Natural killer cell treated with Interleukin-12 subunit alpha and Interleukin-12 subunit beta and Interleukin-15 and Interleukin-18, amount 100 ng/mL, for 72 hours (primary cell): ENCODE measurements around the gene CCAR1. TPM values are rescaled to one million over a fixed set of nuclear protein-coding genes. Genes with fewer than 3 reads are reported as not detected.
"Not testable (repeated sequence)": the region's sequence is repeated elsewhere in the genome, so short reads cannot be mapped to it uniquely, and the experiment has no call there.

ENCODE experiments used
- ATAC-seq, 2 donors: fragments of 150-1000 bp; cut with Tn5 transposase in 1 of 2; sonication (Bioruptor Pico), chemical (Tn5 transposase) in 1 of 2; 2 replicates each; pipeline ENCODE4 v1.10.0; 2021
- DNase-seq: peaks from one replicate; pipeline ENCODE4 v3.0.0; 2022; ENCODE audit warnings: low spot score
- H3K27ac Mint-ChIP-seq, 2 donors: 1 replicate in 1 of 2; 2 replicates in 1 of 2; pipeline ENCODE4 v1.8.0; 2022; ENCODE audit warnings: mixed read lengths in 2 of 2, mild to moderate bottlenecking in 1 of 2, moderate library complexity in 1 of 2
- H3K27me3 Mint-ChIP-seq, 2 donors: 1 replicate in 1 of 2; 2 replicates in 1 of 2; pipeline ENCODE4 v1.8.0; 2022; ENCODE audit warnings: mixed read lengths in 2 of 2
- H3K36me3 Mint-ChIP-seq: one replicate; pipeline ENCODE4 v1.8.0; 2022; ENCODE audit warnings: mixed read lengths
- H3K4me1 Mint-ChIP-seq, 2 donors: 1 replicate in 1 of 2; 2 replicates in 1 of 2; pipeline ENCODE4 v1.8.0; 2022; ENCODE audit warnings: low read depth in 2 of 2, mixed read lengths in 2 of 2, mild to moderate bottlenecking in 1 of 2
- H3K4me3 Mint-ChIP-seq: one replicate; pipeline ENCODE4 v1.8.0; 2022; ENCODE audit warnings: mixed read lengths
- H3K9me3 Mint-ChIP-seq: 2 replicates; pipeline ENCODE4 v1.8.0; 2022; ENCODE audit warnings: mixed read lengths
- total RNA-seq, 2 donors: library from RNA; stranded (reverse); gene quantifications; one replicate each; pipeline ENCODE4 v1.2.3, GENCODE V29; 2022

The CCAR1 gene, protein sequence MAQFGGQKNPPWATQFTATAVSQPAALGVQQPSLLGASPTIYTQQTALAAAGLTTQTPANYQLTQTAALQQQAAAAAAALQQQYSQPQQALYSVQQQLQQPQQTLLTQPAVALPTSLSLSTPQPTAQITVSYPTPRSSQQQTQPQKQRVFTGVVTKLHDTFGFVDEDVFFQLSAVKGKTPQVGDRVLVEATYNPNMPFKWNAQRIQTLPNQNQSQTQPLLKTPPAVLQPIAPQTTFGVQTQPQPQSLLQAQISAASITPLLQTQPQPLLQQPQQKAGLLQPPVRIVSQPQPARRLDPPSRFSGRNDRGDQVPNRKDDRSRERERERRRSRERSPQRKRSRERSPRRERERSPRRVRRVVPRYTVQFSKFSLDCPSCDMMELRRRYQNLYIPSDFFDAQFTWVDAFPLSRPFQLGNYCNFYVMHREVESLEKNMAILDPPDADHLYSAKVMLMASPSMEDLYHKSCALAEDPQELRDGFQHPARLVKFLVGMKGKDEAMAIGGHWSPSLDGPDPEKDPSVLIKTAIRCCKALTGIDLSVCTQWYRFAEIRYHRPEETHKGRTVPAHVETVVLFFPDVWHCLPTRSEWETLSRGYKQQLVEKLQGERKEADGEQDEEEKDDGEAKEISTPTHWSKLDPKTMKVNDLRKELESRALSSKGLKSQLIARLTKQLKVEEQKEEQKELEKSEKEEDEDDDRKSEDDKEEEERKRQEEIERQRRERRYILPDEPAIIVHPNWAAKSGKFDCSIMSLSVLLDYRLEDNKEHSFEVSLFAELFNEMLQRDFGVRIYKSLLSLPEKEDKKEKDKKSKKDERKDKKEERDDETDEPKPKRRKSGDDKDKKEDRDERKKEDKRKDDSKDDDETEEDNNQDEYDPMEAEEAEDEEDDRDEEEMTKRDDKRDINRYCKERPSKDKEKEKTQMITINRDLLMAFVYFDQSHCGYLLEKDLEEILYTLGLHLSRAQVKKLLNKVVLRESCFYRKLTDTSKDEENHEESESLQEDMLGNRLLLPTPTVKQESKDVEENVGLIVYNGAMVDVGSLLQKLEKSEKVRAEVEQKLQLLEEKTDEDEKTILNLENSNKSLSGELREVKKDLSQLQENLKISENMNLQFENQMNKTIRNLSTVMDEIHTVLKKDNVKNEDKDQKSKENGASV
- 100 to 1,000 TPM in 1 of 2 donors, 10 to 100 TPM in 1; 81.8 to 155 TPM for total RNA-seq

DNA sequence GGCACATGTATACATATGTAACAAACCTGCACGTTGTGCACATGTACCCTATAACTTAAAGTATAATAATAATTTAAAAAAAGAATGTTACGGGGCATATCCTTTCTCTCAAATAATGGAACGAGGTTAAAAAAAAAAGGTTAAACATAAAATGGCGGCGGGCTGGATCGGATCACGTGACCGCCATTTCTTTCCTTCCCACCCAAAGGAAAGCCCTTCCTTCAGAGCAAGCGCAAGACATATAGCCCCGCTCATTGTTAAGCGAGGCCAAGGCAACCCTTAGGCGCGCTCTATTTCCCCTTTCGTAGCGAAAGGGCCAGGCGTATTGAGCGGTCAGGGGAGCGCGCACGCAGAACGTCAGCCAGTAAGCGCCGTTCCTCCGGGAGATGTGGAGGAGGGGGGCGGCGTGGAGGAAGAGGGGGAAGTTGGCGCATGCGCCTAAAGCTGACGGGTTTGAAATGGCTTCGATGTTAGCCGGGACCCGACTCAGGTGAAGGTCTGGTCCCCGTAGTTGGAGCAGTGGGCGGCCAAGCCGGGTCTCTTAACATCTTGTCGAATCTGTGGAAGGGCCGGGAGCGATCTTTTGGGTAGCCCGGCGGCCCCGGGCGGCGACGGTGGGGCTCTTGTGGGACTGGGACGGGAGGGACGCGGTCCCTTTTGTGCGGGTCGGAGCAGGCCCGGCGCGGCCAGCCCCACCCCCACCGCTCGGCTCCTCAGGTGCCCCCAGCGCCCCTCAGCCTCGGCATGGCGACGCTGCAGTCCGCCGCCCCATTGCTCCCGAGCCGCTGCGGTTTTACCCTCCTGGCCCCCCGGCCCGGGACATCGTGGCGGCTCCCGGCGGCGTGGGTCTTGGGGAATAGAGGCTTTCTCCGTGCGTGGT lies at the start of gene CCAR1:
Gene CCAR1, plus strand, starts transcription at position 447 of the 880 bp plus-strand sequence. CDS start 1,266 bp downstream, outside the sequence.
- peaks cover 8 to 9% of the 10 kb centered on the region in 2 donors for H3K4me1 Mint-ChIP-seq
- ATAC-seq: peak; percentile 100
- H3K36me3 Mint-ChIP-seq: peaks cover 8% of the 10 kb centered on the region
- no peaks in the 10 kb centered on the region for H3K27me3 Mint-ChIP-seq
- no peaks in the 10 kb centered on the region for H3K9me3 Mint-ChIP-seq
- peak within 1 kb of the TSS; percentile 94 to 97 for H3K27ac Mint-ChIP-seq
- peak; percentile 98 for DNase-seq
- H3K4me3 Mint-ChIP-seq: peak within 1 kb of the TSS; percentile 92

GRCh38 chr10:68684413-68684812 lies 36.6 kb upstream of the CCAR1 start:
- Mint-ChIP-seq H3K27ac (peak overlapping the region; percentile 18 to 76), H3K4me3 (peak overlapping the region; percentile 65), H3K4me1 (peaks cover 0 to 8% of the 10 kb centered on the region in 2 donors), H3K27me3 (no peaks in the 10 kb centered on the region), H3K36me3 (no peaks in the 10 kb centered on the region), H3K9me3 (no peaks in the 10 kb centered on the region)
- ATAC-seq: peak in 1 of 2 donors; percentile 86
- no peak for DNase-seq

DNA sequence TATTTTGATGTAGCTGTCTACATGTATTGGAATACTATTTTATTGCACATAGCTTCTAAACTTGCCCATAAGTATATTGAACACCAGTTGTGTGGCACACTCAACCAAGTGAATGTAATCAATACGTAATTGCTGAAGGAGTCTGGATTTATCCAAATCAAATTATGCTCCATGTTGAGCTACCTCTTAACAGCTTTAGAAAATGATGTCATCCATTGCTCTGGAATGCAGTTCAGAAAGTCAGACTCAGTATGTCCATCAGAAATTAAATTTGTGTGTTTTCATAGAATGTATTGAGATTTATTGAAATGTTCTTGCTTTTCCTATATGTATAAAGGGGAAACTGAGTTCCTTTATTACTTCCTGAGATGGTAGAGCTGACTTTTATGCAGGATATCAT lies 25.0 kb upstream of the CCAR1 start:
- no peaks in the 10 kb centered on the region for H3K27me3 Mint-ChIP-seq
- DNase-seq: no peak

DNA sequence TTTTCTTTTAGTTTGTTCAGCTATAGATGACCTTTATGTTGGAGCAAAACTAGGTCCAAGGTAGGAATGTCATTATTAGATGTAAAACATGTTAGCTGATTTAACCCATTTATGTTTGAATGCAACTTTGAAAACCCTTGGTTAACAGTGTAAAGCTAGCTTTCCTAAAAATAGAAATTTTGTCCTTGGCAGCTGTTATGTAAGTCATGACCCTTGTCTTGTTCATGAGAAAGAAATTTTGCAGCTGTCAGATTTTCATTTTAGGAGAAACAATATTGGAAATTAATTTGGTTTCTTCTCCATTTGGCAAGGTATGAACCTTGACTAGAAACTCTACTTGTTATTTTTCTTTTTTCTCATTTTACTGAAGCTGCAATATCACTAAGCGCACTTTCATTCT lies 23.9 kb upstream of the CCAR1 start:
- Mint-ChIP-seq H3K36me3 (no peaks in the 10 kb centered on the region), H3K9me3 (no peaks in the 10 kb centered on the region), H3K4me1 (no peaks in the 10 kb centered on the region), H3K27ac (no peak overlapping the region), H3K27me3 (no peaks in the 10 kb centered on the region), H3K4me3 (no peak overlapping the region)
- no peak for ATAC-seq
- no peak for DNase-seq

More for the DNA sequence above, 25.0 kb upstream of the CCAR1 start:
- H3K9me3 Mint-ChIP-seq: no peaks in the 10 kb centered on the region
- no peak for ATAC-seq
- H3K36me3 Mint-ChIP-seq: no peaks in the 10 kb centered on the region
- H3K4me3 Mint-ChIP-seq: no peak overlapping the region
- no peaks in the 10 kb centered on the region for H3K4me1 Mint-ChIP-seq
- H3K27ac Mint-ChIP-seq: no peak overlapping the region

DNA sequence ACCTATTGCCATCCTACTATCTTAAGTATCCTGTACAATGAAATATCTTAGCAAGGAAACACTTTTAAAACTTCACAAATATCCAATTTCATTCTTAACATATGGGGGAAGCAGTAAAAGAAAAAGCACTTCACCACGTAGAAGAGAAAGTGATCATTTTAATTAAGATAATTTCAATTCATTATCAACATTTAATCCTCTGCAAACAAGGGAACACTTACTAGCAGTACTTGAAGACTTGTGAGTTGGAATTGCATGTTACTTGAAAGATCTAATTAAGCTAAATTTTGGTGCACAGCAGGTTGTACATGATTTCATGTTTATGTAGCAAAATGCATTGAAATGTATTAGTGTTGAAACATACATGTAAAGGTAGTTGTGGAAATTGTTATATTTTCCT lies 20.8 kb upstream of the CCAR1 start:
- DNase-seq: no peak
- Mint-ChIP-seq H3K9me3 (no peaks in the 10 kb centered on the region), H3K27ac (no peak overlapping the region), H3K27me3 (no peaks in the 10 kb centered on the region), H3K36me3 (no peaks in the 10 kb centered on the region), H3K4me1 (no peaks in the 10 kb centered on the region), H3K4me3 (no peak overlapping the region)
- no peak for ATAC-seq

- H3K4me1 Mint-ChIP-seq: no peaks in the 10 kb centered on the region
- H3K27me3 Mint-ChIP-seq: no peaks in the 10 kb centered on the region
- ATAC-seq: no peak
- H3K9me3 Mint-ChIP-seq: no peaks in the 10 kb centered on the region
- H3K4me3 Mint-ChIP-seq: no peak overlapping the region
- no peaks in the 10 kb centered on the region for H3K36me3 Mint-ChIP-seq
- DNase-seq: no peak
- H3K27ac Mint-ChIP-seq: no peak overlapping the region
These were observed 15.5 kb upstream of the CCAR1 start for GRCh38 chr10:68705548-68705947.

DNA sequence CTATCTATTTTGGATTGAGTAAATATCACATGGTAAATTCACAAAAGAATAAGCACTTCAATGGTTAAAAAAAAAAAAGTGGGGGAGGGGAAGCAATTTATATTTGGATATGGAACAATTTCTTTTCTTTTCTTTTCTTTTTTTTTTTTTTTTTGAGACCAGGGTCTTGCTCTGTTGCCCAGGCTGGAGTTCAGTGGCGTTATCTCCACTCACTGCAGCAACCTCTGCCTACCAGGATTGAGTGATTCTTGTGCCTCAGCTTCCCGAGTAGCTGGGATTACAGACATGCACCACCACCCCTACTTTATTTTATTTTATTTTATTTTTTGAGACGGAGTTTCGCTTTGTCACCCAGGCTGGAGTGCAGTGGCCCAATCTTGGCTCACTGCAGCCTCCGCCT lies 12.1 kb upstream of the CCAR1 start:
- not testable (repeated sequence) for DNase-seq, H3K9me3 Mint-ChIP-seq, ATAC-seq, H3K4me3 Mint-ChIP-seq, H3K27ac Mint-ChIP-seq, H3K27me3 Mint-ChIP-seq, H3K4me1 Mint-ChIP-seq, H3K36me3 Mint-ChIP-seq

GRCh38 chr10:68713065-68713464 lies 8.0 kb upstream of the CCAR1 start:
- not testable (repeated sequence) for H3K9me3 Mint-ChIP-seq, H3K4me3 Mint-ChIP-seq, DNase-seq, H3K27ac Mint-ChIP-seq, H3K4me1 Mint-ChIP-seq, H3K36me3 Mint-ChIP-seq, ATAC-seq, H3K27me3 Mint-ChIP-seq

GRCh38 chr10:68717435-68717834 lies 3.6 kb upstream of the CCAR1 start:
- H3K4me1 Mint-ChIP-seq: peaks cover 6 to 8% of the 10 kb centered on the region in 2 donors
- H3K27ac Mint-ChIP-seq: no peak overlapping the region
- ATAC-seq (no peak), DNase-seq (no peak)
- no peak overlapping the region for H3K4me3 Mint-ChIP-seq
- H3K27me3 Mint-ChIP-seq: no peaks in the 10 kb centered on the region
- H3K9me3 Mint-ChIP-seq: no peaks in the 10 kb centered on the region
- peaks cover 7% of the 10 kb centered on the region for H3K36me3 Mint-ChIP-seq

GRCh38 chr10:68721673-68722335 lies 765 bp downstream of the CCAR1 start:
- Mint-ChIP-seq H3K4me1 (peaks cover 8 to 9% of the 10 kb centered on the region in 2 donors), H3K9me3 (no peaks in the 10 kb centered on the region), H3K36me3 (peaks cover 8% of the 10 kb centered on the region), H3K27me3 (no peaks in the 10 kb centered on the region), H3K4me3 (peak overlapping the region; percentile 92), H3K27ac (peak overlapping the region; percentile 94 to 97)
- peak in 1 of 2 donors; percentile 31 for ATAC-seq
- no peak for DNase-seq

DNA sequence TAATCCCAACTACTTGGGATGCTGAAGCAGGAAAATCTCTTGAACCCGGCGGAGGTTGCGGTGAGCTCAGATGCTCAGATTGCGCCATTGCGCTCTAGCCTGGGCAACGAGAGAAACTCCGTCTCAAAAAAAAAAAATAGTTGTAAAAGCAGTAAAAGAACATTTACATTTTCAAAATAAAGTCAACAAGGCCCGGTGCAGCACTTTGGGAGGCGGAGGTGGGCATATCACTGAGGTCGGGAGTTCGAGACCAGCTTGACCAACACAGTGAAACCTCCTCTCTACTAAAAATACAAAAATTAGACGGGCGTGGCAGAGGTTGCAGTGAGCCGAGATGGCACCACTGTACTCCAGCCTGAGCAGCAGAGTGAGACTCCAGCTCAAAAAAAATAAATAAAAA lies 4.0 kb downstream of the CCAR1 start:
- ATAC-seq (no peak), DNase-seq (no peak)
- Mint-ChIP-seq H3K36me3 (peaks cover 12% of the 10 kb centered on the region), H3K27ac (no peak overlapping the region), H3K9me3 (no peaks in the 10 kb centered on the region), H3K27me3 (no peaks in the 10 kb centered on the region), H3K4me1 (peaks cover 8 to 12% of the 10 kb centered on the region in 2 donors), H3K4me3 (no peak overlapping the region)

DNA sequence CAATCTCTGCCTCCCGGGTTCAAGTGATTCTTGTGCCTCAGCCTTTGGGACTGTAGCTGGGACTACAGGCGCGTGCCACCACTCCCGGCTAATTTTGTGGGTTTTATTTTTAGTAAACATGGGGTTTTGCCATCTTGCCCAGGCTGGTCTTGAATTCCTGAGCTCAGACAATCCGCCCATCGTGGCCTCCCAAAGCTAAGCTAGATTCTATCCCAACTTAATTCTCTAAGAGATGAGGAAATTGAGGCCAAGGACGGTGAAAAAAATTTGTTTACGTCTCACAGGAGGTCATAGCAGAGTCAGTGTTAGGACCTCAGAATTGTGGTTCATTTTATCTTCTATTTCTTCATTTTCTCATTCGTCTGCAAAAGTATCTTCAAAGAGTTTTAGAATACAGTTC lies 6.1 kb downstream of the CCAR1 start:
- peaks cover 5 to 6% of the 10 kb centered on the region in 2 donors for H3K4me1 Mint-ChIP-seq
- no peak overlapping the region for H3K4me3 Mint-ChIP-seq
- no peaks in the 10 kb centered on the region for H3K27me3 Mint-ChIP-seq
- peaks cover 9% of the 10 kb centered on the region for H3K36me3 Mint-ChIP-seq
- H3K27ac Mint-ChIP-seq: peak overlapping the region in 1 of 2 donors; percentile 47
- ATAC-seq (no peak), DNase-seq (no peak)
- no peaks in the 10 kb centered on the region for H3K9me3 Mint-ChIP-seq
